ENCODE results near the gene ETV6.

The ETV6 gene

GRCh38 chr12:11884116-11884515 is 234.6 kb downstream of the ETV6 start:
- H3K4me3 ChIP-seq (replicated peaks; ENCODE audit: low read depth, low read length) = no peak overlapping the region
- DNase-seq (ENCODE audit: low read depth) = no peak
- TF ChIP-seq CTCF (IDR thresholded peaks at IDR 0.05; ENCODE audit: low read length, missing control alignments) = no peak

DNA sequence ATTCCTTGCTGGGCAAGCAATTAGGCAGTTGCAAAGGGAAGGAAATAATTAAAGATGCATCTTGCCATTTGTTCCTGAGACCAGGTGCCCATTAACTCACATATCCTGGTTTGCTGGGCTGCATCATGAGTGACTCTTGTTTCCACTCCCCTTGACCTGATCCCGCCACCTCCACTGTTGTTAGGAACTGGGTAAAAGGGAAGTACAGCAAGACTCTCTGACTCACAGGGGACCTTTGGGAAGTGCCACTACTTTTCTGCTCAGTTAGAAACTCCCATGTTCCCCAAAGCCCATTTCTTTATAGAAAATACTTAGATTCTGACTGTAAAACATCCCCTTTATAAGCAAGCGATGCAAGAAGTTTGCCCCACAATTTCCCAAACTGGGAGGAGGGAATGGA is 235.2 kb downstream of the ETV6 start:
- H3K4me3 ChIP-seq (replicated peaks; ENCODE audit: low read depth, low read length) = no peak overlapping the region
- no peak for TF ChIP-seq CTCF (IDR thresholded peaks at IDR 0.05; ENCODE audit: low read length, missing control alignments)
- DNase-seq (ENCODE audit: low read depth) = no peak

DNA sequence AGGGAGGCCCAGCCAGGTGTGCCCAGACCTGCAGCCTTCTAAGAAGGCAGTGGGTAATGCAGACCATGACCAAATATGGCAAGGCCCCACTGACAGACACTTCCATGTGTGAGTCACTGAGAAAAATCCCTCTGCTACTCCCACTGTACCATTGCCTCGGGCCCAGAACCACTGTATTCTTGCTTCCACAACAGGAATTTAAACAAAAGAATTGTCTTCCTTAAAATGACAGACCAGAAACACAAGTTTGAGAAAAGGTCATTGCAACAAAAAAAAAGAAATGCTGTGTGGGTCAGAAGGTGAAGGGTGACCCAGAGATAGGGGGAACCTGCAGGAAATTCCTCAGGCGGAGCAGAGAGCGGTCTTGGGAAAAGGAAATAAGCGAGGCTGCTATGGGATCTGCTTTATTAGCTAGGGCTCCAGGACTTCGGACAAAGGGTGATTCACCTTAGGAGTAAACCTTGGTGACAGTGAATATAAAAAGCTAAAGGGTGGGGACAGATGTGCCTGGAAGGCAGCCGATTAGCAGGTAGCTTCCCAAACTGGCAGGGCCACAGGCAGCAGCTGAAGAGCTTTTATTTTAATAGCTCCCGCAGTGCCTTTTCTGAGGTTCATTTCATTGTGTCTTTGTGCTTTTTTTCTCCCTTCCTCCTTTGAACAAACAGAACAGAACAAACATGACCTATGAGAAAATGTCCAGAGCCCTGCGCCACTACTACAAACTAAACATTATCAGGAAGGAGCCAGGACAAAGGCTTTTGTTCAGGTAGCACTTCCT is 236.0 kb downstream of the ETV6 start:
- no peak for TF ChIP-seq CTCF (IDR thresholded peaks at IDR 0.05; ENCODE audit: low read length, missing control alignments)
- DNase-seq (ENCODE audit: low read depth) = peak; percentile 81
- H3K4me3 ChIP-seq (replicated peaks; ENCODE audit: low read depth, low read length) = no peak overlapping the region

DNA sequence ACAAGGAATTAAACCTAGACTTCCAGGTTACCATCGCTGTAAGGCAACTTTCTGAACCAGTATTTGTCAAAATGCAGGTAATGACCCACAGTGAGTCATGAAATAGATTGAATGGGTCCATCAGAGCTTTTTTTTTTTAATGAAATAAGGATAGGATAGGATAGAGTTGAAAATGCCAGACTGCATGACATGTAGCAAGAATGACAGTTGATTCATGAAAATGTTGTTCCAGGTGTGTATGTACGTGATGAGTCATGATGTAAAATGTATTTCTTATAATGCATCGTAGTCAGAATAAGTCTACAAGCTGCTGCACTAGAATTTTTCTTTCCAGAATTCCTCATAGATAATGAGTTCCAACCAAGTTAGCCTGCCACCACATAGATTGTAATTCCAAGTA is 236.9 kb downstream of the ETV6 start:
- DNase-seq (ENCODE audit: low read depth) = no peak
- H3K4me3 ChIP-seq (replicated peaks; ENCODE audit: low read depth, low read length) = no peak overlapping the region
- TF ChIP-seq CTCF (IDR thresholded peaks at IDR 0.05; ENCODE audit: low read length, missing control alignments) = no peak

DNA sequence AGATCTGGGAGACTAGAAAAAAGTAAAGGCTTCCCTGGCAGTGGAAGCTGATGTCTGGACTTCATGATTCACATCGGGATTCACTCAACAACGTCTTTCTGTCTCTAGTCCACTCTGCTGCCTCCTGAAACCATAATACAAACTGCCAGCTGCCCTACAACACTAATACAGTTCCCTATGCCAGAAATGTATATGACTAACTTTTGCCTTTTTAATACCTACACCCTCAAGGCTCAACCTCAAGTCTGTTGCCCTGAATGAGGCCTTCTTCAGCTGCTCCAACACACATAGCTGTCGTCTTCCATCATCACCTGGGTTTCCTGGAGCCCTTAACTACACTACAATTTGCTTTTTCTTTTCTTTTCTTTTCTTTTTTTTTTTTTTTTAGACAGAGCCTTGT is 238.6 kb downstream of the ETV6 start:
- no peak for DNase-seq (ENCODE audit: low read depth)
- no peak for TF ChIP-seq CTCF (IDR thresholded peaks at IDR 0.05; ENCODE audit: low read length, missing control alignments)
- no peak overlapping the region for H3K4me3 ChIP-seq (replicated peaks; ENCODE audit: low read depth, low read length)

DNA sequence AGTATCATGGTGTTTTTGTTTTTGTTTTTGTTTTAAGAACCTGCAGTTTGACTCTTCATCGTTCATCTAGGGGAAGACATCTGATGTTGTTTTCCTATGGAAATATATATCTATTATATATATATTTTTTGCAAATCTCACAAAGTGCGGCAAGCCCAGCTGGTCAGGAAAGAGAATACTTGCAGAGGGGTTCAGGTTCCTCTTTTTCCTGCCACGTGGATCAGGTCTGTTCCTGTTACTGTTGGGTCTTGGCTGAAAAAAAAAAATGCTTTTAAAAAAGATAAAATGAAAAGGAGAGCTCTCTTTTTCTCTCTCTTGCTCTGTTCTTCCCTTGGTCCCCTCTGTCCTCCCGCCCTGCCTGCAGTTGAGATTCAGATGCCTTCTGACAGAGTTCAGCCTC is 241.9 kb downstream of the ETV6 start:
- no peak for DNase-seq (ENCODE audit: low read depth)
- TF ChIP-seq CTCF (IDR thresholded peaks at IDR 0.05; ENCODE audit: low read length, missing control alignments) = no peak
- no peak overlapping the region for H3K4me3 ChIP-seq (replicated peaks; ENCODE audit: low read depth, low read length)
